Cortex of kidney (tissue), 1 donor: Measurements from ENCODE around the gene ZBED4.

Source experiments
- DNase-seq: peaks from one replicate; lab custom pipeline; 2025; lab: John Stamatoyannopoulos, UW

ZBED4 gene

DNA sequence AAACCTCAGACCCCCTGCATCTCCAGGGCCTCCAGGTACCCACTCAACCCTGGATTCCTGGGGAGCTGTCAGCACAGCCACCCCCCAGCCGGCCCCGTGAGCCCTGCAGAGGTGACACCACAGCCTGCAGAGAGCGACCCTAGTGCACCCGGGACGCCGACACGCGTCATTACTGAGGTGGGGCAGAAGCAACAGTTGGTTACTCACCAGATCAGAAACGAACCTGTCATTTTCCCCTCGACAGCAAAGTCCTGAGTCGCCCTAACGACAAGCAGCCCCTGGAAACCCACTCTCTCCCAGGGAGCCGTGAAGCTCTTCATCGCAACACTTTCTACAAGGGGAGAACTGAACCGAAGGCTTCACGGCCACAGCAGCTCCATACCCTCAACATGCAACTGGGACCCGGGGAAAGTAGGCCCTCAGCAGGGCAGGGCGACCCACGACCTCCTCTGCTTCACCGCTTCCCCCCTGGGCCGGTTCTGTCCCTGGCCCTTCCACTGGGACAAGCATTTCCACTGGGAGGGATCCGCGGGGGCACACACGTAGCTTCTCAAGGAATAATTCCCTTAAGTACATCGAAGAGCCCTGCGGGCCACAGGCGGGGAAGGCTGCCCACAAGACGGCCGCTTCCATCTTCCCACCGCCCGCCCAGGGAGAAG is 27.6 kb upstream of the ZBED4 start:
- no peak for DNase-seq

- no peak for DNase-seq
Observed at GRCh38 chr22:49826603-49827270, 26.9 kb upstream of the ZBED4 start.

DNA sequence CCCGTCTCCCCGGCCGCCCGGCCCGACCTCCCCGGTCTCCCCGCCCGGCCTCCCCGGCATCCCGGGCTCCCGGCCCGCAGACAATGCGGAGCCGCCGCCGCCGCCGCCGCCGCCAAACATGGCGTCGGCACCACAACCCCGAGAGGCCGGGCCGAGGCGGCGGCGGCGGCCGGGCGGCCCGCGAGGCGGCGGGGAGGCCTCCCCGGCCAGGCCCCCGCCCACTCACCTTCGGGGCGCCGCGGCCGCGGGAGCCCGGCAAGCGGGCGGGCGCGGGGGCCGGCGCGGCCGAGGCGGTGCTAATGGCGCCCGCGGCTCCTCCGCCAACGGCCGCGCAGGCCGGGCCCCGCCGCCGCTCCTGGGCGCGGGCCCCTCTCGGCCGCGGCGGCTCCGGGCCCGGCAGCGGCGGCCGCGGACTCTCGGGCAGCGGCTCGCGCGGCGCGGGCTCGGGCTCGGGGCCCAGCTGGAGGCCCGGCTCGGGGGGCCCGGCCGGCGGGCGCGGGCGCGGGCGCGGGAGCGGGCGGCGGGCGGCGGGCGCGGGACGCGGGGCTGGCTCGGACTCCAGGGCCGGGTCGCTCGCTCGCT is 26.3 kb upstream of the ZBED4 start:
- DNase-seq, result no peak

GRCh38 chr22:49827853-49828598 is 25.6 kb upstream of the ZBED4 start, which contains the start of gene BRD1:
Gene BRD1, minus strand, starts transcription at chr22:49827873. Its CDS starts 3,556 bp downstream, at chr22:49824317.
- no peak for DNase-seq

GRCh38 chr22:49828599-49828965 is 25.1 kb upstream of the ZBED4 start:
- no peak for DNase-seq

DNA sequence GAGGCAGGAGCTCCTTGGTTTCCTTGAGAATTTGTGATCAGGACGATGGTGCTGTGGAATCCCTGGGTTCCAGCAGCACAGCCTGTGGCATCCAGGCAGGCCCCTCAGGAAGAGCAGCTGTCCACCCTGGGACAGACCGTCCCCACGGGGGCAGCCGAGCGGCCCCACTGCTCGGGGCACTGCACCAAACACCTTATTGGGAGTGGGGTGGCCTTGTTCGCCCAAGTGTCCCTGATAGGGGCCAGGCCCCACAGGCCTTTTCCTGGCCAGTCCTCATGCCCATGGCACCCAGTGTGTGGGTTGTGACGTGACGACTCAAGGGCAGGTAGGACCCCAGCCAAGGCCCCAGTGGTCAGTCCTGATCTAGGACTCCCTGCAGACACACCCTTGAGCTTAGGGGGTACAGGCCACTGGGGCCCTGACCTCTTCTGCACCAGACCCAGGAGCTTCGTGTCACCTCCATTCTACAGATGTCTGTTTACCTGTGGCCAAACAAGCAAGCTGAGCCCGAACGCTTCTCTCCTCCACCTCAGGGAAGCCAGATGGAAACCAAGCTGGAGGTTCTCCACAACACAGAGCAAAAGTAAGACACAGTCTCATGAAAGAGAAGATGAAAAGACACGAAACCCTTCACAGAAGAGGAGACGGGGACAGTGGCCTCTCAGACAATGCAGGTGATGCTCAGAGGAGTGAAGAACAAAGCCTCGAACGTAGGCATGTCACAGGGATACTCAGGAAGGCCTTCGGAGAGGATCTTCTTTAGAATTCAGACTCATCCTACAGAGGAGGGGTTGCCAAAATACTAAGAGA is 24.4 kb upstream of the ZBED4 start:
- no peak for DNase-seq

DNA sequence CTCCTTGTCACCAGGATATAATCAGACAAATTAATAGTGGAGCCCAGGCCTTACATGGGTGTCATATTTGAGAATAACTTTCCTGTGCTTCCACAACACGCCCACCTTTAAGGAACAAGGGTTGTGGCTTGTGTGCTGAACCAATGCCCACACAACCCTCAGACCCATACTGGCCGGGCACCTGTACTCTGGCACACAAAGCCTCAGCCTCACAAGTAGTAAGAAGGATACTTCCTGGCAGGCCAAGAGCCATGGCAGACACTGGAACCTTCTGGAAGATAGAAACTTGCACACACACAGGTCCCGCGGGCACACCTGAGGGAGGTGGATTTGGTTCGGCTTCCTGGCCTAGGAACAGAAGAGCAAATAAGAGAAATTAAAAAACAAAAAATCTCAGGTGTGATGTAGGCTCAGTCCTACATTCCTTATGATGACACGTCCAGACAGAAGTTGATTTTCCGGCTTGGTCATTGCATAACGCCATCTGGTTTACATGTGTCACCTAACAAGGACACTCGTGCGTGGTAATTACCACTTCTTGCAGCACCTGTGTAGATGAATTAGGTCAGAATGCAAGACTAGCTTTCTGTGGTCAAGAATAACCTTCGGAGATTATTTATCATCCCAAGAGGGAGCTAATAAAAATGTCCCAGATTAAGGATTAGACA is 20.2 kb upstream of the ZBED4 start:
- no peak for DNase-seq

DNA sequence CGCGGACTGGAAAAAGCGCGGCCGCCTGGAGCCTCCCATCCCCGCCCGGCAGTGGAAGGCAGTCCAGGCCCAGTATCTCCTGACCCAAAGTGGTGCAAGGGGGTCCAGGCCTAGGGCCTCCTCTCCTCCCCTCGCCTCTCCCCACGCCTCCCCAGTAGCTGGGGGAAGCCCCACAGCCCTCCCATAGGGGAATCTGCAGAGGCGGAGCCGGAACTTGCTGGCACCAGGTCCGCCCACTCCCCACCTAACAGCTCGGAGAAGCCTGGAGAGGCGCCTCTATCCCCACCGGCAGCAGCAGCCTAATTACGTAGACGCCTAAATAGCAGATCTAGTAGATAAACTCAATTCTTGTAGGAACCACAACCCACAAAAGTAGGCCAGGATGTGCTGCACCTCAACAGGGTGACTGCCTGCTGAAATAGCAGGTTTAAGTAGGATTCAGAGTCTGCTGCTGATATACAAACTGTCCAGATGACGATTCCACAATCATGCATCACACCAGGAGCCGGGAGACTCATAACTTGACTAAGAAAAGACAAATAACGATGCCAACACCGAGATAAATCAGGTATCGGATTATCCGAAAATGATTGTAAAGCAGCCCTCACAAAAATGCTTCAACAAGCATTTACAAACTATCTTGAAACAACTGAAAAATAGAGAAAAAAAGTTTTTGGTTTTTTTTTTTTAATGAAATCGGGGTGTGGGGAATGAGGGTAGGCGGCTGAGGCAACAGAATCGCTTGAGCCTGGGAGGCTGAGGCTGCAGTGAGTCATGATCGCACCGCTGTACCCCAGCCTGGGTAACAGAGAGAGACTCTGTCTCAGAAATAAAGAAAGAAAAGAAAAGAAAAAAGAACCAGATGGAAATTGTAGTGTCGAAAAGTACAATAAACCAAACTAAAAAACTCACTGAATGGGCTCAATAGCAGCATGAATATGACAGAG is 14.6 kb upstream of the ZBED4 start:
- DNase-seq, result no peak

DNA sequence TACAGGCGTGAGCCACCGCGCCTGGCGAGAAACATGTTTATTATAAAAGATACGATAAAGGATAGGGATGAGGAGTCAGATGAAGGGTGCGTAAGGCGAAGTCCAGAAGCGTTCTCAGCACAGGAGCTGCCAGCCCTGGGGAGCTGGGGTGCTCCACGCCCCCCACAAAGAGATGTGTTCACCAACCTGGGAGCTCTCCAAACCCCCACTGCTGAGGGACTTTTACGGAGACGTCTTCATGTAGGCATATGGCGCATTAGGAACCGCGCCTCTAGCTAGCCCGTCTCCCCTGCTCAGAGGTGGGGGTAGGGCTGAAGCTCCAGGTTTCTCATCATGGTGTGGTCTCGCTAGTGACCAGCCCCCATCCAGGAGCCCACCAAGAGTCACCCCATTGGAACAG is 8.4 kb upstream of the ZBED4 start:
- no peak for DNase-seq

GRCh38 chr22:49845666-49846459 is 7.8 kb upstream of the ZBED4 start:
- no peak for DNase-seq

GRCh38 chr22:49847751-49848689 is 5.6 kb upstream of the ZBED4 start:
- no peak for DNase-seq

DNA sequence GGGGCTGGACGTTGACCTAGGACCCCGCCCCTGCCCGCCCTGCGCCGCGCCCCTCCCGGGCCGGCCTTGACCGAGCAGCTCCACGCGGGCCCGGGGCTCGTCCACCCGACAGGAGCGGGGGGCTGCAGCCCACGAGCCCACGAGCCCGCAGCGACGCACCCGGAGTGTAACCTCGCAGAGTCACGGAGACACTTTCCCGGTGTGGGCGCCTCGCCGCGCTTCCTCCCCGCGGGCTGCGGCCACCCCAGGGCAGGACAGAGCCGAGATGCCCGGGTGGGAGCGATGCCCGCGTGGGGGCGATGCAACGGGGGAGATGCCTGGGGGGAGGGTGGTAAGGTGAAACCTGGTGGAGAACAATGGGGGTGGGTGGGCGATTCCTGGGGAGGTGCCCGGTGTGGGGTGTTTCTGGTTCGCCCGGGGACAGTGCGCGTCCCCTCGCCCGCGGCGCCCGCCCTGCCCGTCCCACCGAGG is 4.9 kb upstream of the ZBED4 start:
- no peak for DNase-seq

GRCh38 chr22:49849161-49850020 is 4.3 kb upstream of the ZBED4 start:
- DNase-seq, result no peak

- DNase-seq, result no peak
Observed at GRCh38 chr22:49850021-49850911, 3.4 kb upstream of the ZBED4 start.

DNA sequence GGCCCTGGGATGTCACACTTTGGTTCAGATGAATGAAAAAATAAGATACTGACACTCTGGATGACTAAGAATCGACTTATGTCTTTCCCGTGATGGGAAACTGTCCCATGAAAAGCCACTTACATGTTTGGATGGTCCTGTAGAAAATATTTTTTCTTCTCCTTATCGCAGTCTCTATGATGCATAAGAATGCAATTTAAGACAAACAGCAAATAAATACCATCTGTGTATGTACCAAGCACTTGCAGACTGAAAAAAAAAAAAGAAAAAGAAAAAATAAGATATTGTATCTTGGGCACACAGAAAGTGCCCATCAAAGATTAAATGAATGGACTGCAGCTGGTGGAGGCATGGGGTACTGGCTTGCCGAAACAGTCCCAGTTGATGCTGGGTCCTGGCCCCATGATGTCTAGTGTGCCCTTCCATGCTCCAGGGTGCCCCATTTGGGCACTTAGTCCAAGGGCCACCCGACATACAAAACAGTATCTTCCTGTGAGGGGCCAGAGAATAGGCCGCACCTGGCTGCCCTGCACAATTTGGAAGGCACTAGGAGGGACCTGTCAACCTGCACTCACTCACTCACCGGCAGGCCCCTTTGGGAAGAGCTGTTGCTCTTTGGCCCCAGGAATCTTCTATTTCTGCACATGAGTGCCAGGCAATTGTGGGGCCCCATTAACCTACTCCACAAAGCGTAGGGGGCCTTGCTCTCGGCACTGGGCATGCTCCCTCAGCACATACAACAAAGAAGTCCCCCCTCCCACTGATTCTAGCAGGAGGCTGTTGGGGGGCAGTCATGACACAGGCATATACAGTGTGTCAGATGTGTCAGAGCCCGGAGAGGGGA is 2.5 kb upstream of the ZBED4 start:
- no peak for DNase-seq
